ENCODE results near the gene HNRNPA0. TPM values are rescaled to one million over a fixed set of nuclear protein-coding genes. Genes with fewer than 3 reads are reported as not detected.

Gene HNRNPA0
- polyA plus RNA-seq, 1 of the 3 experiments (the other 2 are of a cell fraction) = 24.9 TPM

DNA sequence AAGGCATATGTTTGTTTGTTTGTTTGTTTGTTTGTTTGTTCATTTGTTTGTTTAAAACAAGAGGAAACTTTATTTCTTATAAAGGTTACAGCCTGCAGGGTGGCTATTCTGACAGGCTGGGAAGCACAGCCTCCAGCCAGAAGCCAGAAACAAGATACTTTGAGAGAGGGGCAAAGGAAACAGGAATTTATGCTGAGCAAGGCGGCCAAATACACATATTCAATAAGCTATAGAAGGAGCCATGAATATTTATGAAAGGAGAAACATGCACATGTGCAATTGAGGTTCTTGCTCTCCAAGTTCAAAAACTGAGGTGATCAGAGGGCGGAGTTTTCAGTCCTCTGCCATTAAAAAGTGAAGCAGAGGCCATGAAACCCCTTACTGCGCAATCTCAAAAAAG, 37.8 kb downstream of the HNRNPA0 start:
- TF ChIP-seq CTCF (IDR thresholded peaks at IDR 0.05) = no peak
- no peak for TF ChIP-seq USF1 (IDR thresholded peaks at IDR 0.05; ENCODE audit: borderline replicate concordance, low read depth)
- no peak for TF ChIP-seq JUND (IDR thresholded peaks at IDR 0.05)
- no peak for TF ChIP-seq RAD21 (IDR thresholded peaks at IDR 0.05; ENCODE audit: low read length)
- no peak for TF ChIP-seq PBX3 (IDR thresholded peaks at IDR 0.05)
- no peak for TF ChIP-seq YY1 (IDR thresholded peaks at IDR 0.05; ENCODE audit: low read depth)
- TF ChIP-seq RFX5 (IDR thresholded peaks at IDR 0.05; ENCODE audit: low read length) = no peak
- TF ChIP-seq ELF1 (IDR thresholded peaks at IDR 0.05) = no peak
- TF ChIP-seq FOXJ3 (CRISPR knock-in tag; IDR thresholded peaks at IDR 0.05) = no peak
- TF ChIP-seq GATA2 (CRISPR knock-in tag; IDR thresholded peaks at IDR 0.05) = no peak
- TF ChIP-seq, protein P1, sequence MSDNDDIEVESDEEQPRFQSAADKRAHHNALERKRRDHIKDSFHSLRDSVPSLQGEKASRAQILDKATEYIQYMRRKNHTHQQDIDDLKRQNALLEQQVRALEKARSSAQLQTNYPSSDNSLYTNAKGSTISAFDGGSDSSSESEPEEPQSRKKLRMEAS (IDR thresholded peaks at IDR 0.05; ENCODE audit: low read depth) = no peak
- TF ChIP-seq NRF1 (IDR thresholded peaks at IDR 0.05; ENCODE audit: low read depth, low read length) = no peak
- TF ChIP-seq TCF12 (IDR thresholded peaks at IDR 0.05) = no peak
- Histone ChIP-seq H3K27ac (ENCODE audit: low read depth in 2 of 2, low read length in 1 of 2) (no peak overlapping the region), H3K9me2 (no peaks in the 10 kb centered on the region), H3K4me1 (ENCODE audit: control insufficient read depth in 1 of 2, insufficient read depth in 2 of 2, low read depth in 1 of 2, low read length in 1 of 2) (no peaks in the 10 kb centered on the region), H3K9me3 (no peaks in the 10 kb centered on the region), H3K27me3 (ENCODE audit: insufficient read depth) (no peaks in the 10 kb centered on the region), H3K36me3 (replicated peaks in 1 of 2; ENCODE audit: control insufficient read depth in 1 of 2, insufficient read depth in 2 of 2, low read length in 1 of 2) (no peaks in the 10 kb centered on the region), H2AFZ (ENCODE audit: low read depth) (no peak overlapping the region), H3K4me2 (no peak overlapping the region), H3K4me3 (ENCODE audit: low read depth in 2 of 2, low read length in 1 of 2) (no peak overlapping the region), H3F3A (replicated peaks; ENCODE audit: insufficient read depth) (no peaks in the 10 kb centered on the region), H3K9ac (no peak overlapping the region), H4K20me1 (ENCODE audit: insufficient read depth) (no peaks in the 10 kb centered on the region), H3K79me2 (ENCODE audit: insufficient read depth) (no peaks in the 10 kb centered on the region)
- CTCF ChIA-PET = interaction anchor here (0.8 to 1.8 kb wide), 4 partner anchors 27 to 87 kb away, joined by 3 to 7 read pairs (median 4); no protein-coding TSS in a partner anchor
- WGBS (ENCODE audit: low lambda C conversion rate) = 73% methylated on average over 3 of the region's 3 CpGs
- POLR2A ChIA-PET = no interaction called here
- no peak for DNase-seq

- no peaks in the 10 kb centered on the region for H3F3A ChIP-seq (replicated peaks; ENCODE audit: insufficient read depth)
- 71% methylated on average over 1 of the region's 1 CpG for WGBS (ENCODE audit: low lambda C conversion rate)
- no peaks in the 10 kb centered on the region for H3K4me1 ChIP-seq (ENCODE audit: control insufficient read depth in 1 of 2, insufficient read depth in 2 of 2, low read depth in 1 of 2, low read length in 1 of 2)
- no peak overlapping the region for H3K4me2 ChIP-seq
- no peaks in the 10 kb centered on the region for H3K9me3 ChIP-seq
- H3K9me2 ChIP-seq = no peaks in the 10 kb centered on the region
- H3K79me2 ChIP-seq (ENCODE audit: insufficient read depth) = no peaks in the 10 kb centered on the region
- TF ChIP-seq ELF1 (IDR thresholded peaks at IDR 0.05) (no peak), SIN3A (IDR thresholded peaks at IDR 0.05; ENCODE audit: borderline replicate concordance, low read depth, low read length) (no peak), RXRA (IDR thresholded peaks at IDR 0.05; ENCODE audit: borderline replicate concordance, low read depth) (no peak), TAF1 (IDR thresholded peaks at IDR 0.05; ENCODE audit: borderline replicate concordance, low read depth, low read length) (no peak), GATA2 (CRISPR knock-in tag; IDR thresholded peaks at IDR 0.05) (no peak), NRF1 (IDR thresholded peaks at IDR 0.05; ENCODE audit: low read depth, low read length) (no peak), TEAD4 (IDR thresholded peaks at IDR 0.05; ENCODE audit: borderline replicate concordance, insufficient read depth) (no peak), RFX5 (IDR thresholded peaks at IDR 0.05; ENCODE audit: low read length) (no peak), YY1 (IDR thresholded peaks at IDR 0.05; ENCODE audit: low read depth) (no peak), RCOR1 (IDR thresholded peaks at IDR 0.05; ENCODE audit: low read length) (no peak), SMC3 (IDR thresholded peaks at IDR 0.05; ENCODE audit: low read depth, low read length) (no peak)
- no peak overlapping the region for H3K4me3 ChIP-seq (ENCODE audit: low read depth in 2 of 2, low read length in 1 of 2)
- H4K20me1 ChIP-seq (ENCODE audit: insufficient read depth) = no peaks in the 10 kb centered on the region
- no peaks in the 10 kb centered on the region for H3K36me3 ChIP-seq (replicated peaks in 1 of 2; ENCODE audit: control insufficient read depth in 1 of 2, insufficient read depth in 2 of 2, low read length in 1 of 2)
- H2AFZ ChIP-seq (ENCODE audit: low read depth) = no peak overlapping the region
- ChIA-PET CTCF (interaction anchor here (1.1 to 1.8 kb wide), 3 partner anchors 13 to 55 kb away, joined by 3 to 7 read pairs (median 5); no protein-coding TSS in a partner anchor), POLR2A (no interaction called here)
- no peak overlapping the region for H3K27ac ChIP-seq (ENCODE audit: low read depth in 2 of 2, low read length in 1 of 2)
- H3K9ac ChIP-seq = no peak overlapping the region
- DNase-seq = no peak
- no peaks in the 10 kb centered on the region for H3K27me3 ChIP-seq (ENCODE audit: insufficient read depth)
Measured at GRCh38 chr5:137715456-137715855, 38.7 kb downstream of the HNRNPA0 start.

Measured in SK-N-SH (cell line).